ENCODE results near the gene CHGA.

Gene CHGA, protein sequence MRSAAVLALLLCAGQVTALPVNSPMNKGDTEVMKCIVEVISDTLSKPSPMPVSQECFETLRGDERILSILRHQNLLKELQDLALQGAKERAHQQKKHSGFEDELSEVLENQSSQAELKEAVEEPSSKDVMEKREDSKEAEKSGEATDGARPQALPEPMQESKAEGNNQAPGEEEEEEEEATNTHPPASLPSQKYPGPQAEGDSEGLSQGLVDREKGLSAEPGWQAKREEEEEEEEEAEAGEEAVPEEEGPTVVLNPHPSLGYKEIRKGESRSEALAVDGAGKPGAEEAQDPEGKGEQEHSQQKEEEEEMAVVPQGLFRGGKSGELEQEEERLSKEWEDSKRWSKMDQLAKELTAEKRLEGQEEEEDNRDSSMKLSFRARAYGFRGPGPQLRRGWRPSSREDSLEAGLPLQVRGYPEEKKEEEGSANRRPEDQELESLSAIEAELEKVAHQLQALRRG

DNA sequence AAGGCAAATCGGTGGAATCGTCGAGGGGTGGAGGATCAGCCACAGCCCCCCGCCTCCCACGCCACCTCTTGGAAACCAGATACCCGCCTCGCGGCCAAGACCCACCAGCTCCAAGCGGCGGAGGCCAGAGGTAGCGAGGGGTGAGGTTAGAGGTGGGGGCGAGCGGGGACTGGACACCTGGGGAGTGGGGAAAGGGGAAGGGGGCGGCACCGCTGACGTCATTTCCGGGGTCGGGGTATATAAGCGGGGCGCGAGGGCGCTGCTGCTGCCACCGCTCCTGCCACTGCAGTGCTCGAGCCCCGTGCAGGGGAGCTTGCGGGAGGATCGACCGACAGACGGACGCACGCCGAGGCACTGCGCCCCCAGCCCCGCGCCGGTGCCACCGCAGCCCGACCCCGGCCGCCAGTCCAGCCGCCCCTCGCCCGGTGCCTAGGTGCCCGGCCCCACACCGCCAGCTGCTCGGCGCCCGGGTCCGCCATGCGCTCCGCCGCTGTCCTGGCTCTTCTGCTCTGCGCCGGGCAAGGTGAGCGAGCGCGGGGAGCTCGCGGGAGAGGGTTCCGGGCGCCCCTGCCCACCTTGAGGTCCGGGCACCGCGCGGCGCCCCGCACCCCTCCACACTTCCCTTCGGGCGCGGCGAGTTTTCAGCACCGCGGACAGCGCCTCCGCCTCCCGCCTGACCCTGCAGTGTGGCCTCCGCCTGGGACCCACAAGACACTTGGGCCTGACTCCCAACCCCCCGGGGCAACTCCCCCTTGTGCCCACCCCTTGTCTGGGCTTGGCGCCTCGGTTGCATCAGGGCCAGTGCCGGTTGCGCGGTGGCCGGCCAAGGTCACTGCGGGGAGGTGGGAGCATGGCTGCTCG is at the start of gene CHGA:
CHGA (plus strand) TSS at position 268 of the 861 bp plus-strand sequence; CDS start at position 478, 210 bp downstream.
- peak in 1 of 2 donors; percentile 37 for DNase-seq

DNA sequence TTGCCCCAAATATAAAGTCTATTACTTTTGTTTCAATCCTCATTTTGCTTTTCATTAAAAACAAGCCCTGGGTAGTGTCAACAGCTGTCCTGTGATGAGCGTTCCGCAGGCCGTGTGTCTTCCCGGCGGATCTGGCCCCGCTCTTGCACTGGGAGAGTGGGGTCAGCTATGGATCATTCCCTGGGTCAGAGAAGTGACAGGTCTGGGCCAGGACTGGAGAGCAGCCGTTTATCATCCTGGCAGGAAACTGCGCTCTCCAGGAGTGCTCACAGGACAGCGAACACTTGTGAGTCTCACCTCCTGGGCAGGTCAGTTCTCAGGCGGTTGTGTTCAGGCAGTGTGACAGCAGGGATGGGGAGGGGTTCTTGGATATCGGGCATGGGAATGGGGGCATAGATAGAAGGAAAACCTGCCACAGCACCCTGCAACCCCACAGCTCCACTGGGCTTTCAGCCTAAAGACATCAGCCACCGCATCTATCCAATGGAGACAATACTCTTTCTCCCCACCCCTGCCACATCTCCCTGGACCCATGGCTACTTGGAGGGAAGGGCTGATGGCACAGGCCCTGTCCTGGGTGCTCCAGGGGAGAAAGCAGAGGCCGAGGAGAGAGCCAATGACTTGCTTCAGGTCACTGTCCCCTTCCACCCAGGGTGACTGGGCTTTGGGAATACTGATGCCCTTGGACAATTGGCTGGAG is 47.8 kb upstream of the CHGA start:
- no peak for DNase-seq

DNA sequence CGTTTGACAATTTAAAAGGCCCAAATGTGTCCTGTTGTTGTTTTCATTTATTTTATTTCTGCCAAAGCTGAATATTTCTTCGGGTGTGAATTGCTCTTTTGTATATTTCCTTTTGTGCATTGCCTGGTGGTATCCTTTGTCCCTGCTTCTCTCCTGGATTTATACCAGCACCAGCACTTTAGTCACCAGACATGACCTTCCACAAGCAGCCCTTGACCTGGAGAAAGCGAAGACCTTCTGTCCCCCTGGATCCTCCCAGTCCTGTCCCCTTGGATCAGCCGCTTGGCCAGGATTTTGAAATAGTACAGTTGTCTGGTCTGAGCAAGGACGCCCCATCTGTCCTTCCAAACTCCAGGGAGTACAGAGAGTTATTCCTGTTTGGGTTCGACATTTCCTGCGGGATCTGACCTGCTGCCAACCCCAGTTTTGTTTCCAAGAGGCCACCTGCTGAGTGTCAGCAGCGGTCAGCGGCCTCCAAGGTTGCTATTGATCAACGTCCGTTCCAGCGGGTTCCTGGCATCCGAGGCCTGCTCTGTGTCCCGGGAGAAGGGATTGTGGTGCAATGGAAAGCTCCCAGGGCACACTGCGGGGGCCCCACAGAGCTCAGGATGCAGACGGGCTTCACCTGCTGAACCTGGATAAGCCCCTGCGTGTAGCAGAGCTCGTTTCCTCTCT is 45.1 kb upstream of the CHGA start:
- DNase-seq, result no peak

DNA sequence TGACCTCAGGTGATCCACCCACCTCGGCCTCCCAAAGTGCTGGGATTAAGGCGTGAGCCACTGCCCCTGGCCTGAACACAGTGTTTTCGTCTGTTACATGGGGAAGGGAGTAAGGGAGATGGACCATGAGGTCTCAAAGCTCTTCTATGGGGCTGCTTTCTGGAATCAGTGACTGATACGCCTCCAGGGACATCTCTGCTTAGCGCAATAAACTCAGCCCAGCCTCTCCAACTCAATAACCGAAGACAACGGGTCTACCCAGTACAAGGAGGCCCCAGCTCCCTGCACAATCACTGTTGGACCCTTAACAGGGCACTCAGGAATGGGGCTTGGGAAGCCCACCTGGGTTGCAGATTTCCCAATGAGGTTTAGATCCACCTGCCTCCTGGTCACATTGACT is 42.6 kb upstream of the CHGA start:
- DNase-seq, result no peak

DNA sequence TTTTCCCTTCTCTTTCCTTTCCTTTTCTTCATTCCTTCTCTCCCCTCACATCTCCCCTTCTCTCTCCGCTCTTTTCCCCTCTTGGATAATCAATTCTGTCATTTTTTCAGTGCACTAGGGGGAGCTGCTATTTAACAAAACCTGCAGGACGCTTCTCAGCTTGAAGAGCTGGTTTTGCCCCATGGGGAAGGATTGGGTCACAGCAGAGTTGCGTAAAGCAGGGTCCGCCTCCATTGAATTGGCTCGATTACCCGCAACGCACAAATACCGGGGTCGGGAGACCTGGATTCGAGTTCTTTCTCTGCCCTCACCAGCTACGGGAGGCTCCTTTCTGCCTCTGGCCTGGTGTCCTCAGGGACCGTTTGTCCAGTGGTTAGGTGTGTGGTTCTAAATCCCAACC is 42.1 kb upstream of the CHGA start:
- no peak for DNase-seq

DNA sequence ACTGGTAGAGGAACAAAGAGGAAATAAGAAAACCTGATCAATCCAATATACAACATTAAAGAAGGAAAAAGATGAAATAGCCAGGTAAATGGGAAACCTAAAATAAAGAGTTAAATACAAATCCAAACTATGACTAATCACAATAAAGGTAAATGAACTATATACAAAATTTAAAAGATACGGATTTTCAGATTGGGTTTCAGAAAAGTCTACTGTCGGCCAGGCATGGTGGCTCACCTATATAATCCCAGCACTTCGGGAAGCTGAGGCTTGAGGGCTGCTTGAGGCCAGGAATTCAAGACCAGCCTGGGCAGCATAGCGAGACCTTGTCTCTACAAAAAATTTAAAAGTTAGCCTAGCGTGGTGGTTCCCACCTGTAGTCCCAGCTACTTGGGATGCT is 39.9 kb upstream of the CHGA start:
- DNase-seq, result no peak

DNA sequence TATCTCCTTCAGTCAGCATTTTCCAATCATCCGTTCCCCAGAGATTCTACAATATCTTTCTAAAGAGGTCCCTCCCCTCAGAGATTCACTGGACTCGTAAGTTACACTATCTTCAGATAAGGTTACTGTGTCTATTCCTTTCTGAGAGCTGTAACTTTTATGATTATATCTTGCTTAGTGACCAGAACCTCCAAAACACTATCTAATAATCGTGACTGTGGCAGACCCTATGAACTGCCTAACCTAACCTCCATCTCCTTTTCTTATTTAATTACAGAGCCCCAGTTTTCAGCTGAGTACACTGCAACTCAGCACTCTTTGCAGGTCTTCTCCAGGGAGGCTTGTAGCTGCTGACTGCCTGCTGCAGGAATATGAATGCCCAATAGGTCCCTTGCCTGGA is 38.5 kb upstream of the CHGA start:
- DNase-seq, result no peak

DNA sequence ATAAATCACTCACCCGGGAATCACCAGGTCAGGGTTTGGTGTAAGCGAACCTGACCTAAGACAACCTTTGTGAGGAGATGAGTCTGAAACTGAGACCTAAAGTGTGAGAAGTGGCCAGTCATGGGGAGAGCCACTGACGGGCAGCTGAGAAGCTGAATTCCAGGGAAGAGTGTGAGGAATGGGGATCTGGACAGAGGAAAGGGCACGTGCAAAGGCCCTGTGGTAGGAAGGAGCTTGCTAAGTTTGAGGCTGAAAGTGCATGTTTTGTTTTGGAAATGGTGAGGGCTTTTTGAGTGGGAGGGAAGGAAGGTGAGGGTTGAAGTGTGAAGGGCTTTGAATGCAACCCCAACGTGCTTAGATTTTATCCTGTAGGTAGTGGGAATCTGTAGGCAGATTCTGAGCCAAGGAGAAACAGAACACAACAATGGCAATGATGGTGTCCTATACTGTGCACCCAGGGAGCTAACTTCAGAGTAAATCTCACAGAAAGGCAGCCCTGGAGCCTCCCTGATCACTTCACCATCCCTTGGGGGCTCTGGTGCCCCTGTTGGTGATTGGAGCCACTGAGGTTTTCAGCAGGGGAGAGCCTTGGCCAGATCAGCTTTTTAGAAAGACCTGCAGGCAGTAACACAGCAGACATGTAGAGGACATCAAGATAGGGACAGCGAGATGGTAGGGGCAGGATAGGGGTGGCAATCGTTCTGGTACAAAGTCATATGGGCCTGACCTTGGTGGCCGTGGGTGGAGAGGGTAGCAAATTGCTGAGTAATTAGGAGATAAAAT is 37.5 kb upstream of the CHGA start:
- DNase-seq, result no peak

DNA sequence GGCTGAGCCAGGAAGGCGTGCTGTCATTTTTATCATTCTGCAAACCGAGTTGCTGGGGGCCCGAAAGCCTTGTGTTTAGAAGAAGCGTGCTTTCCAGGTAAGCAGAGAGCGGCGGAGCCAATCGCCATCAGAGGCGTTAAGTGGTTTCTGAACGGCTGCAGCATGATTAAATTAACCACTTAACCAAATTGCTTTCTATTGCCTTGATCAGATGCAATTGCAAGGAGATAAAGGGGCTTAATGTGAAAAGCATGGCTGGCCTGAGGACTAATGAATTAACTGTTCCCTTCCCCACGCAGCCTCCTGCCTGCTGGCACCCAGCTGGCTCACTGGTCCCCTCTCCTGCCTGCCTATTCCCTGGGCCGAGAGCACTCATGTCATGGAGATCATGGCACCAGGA is 36.6 kb upstream of the CHGA start:
- no peak for DNase-seq

DNA sequence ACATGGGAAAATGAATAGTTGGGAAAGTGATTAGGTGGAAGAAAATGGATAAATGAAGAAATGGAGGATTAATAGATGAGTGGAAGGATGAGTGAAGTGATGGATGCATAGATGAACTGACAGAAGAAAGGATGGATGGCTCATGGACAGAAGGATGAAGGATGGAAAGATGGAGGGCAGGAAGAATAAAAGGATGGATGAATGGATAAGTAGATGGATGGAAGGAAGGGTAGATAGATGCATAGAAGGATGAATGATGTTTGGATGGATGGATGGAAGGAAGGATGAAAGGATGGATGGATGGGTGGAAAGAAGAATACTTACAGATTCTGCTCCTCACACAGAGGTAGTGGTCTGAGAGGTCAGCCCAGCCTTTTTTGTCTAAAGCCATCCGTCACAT is 35.8 kb upstream of the CHGA start:
- no peak for DNase-seq

DNA sequence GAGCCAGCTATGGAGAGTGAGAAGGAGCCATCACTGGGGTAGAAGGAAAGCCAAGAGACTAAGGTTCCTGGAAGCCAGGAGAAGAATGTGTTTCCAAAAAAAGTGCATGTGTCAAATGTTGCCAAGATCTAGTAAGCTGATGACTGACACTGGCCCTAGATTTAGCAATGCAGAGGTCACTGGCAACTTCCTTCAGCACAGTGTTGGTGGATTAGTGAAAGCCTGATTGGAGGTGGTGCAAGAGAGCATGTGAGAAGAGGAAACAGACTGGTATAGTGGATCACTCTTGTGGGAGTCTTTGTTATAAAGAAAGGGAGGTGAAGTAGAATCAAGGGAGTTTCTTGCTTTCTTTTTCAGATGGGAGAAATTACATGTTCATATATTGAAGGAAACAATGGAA is 34.1 kb upstream of the CHGA start:
- DNase-seq, result no peak

DNA sequence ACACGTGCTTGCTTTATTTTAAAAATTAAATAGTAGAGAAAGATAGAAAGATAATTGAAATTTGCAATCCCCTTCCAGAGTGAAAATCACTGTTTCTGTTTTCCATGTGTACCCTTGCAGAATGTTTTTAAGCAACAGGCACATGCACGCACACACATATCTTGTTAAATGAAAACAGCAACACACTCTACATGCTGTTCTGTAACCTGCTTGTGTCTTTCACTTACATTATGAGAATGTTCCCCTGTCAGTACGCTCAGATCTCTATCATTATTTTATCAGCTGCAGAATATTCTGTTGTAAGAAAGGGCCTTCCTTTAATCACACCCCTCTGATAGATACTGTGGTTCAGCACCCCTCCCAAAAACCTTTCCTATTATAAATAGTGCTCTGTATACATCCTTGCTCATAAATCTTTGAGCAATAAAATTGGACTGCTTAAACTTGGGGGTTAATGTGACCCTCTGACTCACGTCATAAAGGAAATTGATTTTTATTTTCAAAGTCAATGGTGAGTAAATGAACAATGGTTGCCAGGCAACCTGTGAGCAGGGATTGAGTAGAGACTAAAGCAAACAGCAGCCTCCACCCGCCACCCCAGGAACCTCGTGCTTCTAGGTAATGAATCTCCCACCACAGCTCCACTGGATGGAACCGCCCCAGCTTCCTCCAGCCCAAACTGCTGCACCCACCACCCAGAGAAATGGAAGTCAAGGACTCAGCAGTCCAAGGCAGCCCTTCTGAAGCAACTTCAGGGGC is 31.9 kb upstream of the CHGA start:
- DNase-seq, result no peak

DNA sequence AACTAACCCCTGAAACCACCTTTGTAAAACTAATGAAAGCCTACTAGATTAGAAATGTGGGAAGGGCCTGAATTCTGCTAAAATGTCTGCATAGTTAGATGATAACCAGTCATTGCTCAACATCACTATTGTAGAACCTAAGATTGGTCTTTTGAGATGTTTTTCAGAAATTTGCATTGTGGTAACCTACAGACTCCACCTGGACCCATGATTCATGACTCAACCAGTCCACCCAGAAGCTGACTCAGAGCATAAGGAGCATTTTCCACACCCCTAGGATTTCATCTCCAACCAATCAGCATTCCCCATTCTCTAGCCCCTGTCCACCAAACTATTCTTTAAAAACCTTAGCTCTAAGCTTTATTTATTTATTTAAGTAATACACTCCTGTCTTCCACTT is 30.4 kb upstream of the CHGA start:
- DNase-seq, result no peak

DNA sequence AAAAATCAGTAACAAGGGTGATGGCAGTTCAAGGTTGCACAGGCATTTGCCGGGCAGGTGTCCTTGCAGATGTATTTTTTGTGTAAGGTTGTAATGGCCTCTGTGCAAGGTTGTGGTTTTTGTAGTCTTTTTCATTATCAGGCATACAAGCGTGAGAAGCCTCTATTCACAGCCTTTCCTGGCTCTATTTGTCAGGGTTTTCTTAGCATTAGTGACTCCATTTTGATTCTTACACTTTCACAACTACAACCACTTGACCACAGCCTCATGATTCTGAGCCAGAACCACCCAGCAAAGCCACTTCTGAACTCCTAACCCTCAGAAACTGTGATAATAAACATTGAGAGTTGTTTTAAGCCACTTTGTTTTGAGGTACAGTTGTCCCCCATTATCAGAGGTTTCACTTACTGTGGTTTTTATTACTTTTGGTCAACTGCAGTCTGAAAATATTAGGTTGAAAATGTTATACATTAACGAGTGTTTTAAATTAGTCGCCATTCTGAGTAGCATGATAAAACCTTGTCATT is 27.5 kb upstream of the CHGA start:
- DNase-seq, result no peak

DNA sequence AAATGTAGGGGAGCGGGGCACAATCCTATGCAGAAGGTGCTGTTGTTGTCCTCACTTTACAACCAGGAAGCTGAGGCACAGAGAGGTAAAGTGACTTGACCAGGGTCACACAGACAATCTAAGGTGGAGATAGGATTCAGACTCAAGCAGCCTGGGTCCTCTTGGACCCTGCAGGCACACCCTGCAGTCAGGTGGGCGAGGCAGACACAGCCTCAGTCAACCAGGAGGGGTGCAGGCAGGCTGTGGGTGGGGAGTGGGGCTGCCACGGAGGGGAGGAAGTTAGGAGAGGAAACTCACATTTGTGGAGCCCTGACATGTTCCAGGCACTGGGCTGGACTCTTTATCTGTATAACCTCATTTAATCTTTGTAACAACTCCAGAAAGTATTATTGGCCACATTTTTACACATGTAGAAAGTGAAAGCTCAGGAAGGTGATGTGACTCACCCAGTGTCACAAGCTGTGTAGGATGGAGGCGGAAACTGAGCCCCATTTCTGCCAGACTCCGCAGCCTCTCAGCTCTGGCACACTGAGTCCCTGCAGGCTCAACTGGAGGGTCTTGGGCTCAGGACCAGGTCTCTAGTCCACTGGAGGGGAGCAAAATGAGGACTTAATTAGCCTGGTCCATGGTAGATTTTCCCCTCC is 24.9 kb upstream of the CHGA start:
- DNase-seq, result peak in 1 of 2 donors; percentile 6

DNA sequence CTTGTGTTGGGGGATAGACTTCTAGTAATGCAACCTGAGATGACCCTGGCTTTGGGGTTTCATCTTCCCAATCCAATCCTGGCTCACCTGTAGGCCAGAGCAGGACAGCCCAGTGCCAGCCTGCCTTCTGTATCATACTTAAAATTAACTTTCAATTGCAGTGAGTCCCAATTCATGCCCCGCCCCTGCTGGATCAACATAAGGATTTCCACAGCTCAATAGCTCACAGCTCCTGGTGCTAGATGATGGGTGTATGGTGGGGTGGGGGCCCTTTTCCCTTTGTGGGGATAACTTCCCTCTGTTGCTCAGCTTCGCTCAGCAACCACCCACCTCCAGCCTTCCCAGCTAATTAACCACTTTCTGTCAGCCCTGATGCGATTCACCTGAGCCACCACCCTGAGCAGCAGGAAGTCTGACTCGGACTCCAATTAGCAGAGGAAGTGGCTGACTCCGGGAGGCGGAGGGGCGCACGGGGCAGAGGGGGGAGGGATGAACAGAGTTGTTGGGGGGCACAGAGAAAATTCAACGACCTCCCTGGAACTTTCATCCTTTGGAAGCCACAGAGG is 24.3 kb upstream of the CHGA start:
- no peak for DNase-seq

DNA sequence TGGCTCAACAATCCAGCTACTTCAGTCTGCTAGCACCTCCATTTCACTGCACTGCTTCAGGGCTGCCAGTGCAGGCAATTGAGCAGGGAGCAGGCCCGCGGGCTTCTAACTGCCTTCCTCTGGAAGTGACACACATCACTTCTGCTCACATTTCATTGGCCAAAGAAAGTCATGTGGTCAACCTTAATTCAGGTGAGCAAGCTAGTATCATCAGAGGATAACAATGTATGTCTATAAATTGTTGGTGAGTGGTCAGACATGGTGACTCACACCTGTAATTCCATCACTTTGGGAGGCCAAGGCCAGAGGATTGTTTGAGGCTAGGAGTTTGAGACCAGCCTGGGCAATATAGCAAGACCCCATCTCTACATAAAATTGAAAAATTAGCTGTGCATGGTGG is 22.3 kb upstream of the CHGA start:
- DNase-seq, result no peak

DNA sequence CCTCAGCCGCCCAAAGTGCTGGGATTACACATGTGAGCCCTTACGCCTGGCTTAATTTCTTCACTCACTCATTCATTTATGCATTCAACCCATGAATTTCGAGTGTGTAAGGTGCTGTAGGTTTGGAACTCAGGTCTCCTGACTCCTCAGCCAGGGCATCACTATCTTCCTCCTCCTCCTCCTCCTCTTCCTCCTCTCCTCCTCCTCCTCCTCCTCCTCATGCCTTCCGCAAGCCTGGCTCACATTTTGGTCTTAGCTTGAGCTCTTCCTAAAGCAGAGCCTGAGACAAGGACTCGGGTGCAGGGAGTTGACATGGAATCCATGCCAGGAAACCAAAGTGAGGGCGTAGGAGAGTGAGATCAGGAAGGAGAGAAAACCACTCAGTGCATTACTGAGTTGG is 20.8 kb upstream of the CHGA start:
- no peak for DNase-seq

DNA sequence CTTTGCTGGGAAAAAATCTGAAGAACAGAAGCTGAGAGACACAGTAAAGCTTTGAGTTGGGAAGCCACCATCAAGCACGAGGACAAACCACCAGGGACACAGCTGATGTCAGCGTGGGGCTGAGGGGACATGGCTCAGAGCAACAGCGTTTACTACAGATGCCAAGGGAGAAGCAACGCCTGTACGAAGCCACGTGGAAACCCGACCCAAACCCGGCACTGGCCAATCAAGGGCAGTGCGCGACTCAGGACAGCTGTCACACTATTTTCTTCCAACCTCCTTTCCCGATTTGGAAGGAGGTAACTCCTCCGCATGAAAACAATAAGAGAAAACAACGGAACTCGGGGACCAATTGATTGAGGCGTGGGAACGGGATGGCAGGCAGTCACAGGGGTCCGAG is 20.2 kb upstream of the CHGA start:
- no peak for DNase-seq

DNA sequence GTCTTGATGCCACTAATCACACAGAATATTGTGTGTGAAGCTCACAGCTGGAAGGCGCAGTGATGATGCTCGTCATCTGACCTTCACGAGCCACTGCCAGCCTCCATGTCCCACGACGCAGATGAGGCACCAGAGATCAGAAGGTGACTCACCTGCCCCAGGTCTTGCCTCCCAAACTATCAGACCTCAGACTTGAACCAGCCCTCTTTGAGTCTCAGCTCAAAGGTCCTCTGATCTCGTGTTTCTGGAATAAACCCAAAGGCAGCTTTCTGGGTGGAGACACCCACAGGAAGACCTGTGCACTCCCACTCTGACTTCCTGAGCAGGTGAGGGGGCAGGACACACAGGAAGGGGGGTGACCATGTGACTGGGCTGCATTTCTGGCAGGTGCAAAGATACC is 19.6 kb upstream of the CHGA start:
- DNase-seq, result no peak

Data from CD4-positive, alpha-beta T cell treated with Interferon alpha-2 for 1 hour (primary cell).